ENCODE measurements around the gene CCBE1.

Gene CCBE1

DNA sequence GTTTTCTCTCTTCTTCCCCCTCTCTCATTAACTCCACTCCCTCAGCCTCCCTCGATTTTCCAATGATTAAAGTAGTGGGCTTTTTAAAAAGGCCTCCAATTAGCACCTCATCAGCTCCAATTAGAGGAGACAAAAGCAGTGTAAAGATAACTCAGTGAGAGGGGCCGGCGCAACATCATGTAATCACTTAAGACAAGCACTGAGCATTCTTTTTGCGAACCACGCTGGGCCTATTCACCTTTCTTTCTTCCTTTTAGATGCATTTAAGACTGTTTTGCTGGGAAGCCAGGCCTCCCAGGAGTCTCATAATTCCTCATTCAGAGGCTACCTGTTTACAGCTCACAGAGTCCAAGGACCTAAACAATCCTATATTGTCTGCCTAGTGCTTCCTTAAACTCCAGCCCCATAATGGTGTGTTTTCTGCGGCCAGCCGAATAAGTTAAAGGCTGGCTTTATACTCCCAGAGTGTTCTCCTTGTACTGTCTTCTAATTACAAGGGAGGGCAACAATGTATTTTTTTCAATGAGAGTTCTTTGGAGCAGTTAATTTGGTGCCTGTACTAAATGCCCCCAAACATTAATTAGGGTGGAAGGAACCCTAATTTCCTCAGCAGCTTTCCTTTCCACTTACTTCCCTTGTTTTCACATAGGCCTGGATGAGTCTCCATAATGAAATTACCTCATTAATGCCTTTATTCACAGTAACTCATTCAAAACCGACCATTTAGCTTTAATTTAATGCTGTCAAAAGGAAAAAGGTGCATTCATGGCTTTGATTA is 310.1 kb downstream of the CCBE1 start:
- Histone ChIP-seq H3K4me3 (ENCODE audit: low read length) (no peak overlapping the region), H3K4me1 (ENCODE audit: control insufficient read depth, insufficient read depth, low read length) (no peaks in the 10 kb centered on the region), H3K36me3 (ENCODE audit: control insufficient read depth, insufficient read depth, low read length) (no peaks in the 10 kb centered on the region), H3K9ac (ENCODE audit: low read length) (no peak overlapping the region), H3K27me3 (ENCODE audit: control insufficient read depth, insufficient read depth, low read length) (no peaks in the 10 kb centered on the region), H3K27ac (ENCODE audit: low read depth, low read length) (no peak overlapping the region)

DNA sequence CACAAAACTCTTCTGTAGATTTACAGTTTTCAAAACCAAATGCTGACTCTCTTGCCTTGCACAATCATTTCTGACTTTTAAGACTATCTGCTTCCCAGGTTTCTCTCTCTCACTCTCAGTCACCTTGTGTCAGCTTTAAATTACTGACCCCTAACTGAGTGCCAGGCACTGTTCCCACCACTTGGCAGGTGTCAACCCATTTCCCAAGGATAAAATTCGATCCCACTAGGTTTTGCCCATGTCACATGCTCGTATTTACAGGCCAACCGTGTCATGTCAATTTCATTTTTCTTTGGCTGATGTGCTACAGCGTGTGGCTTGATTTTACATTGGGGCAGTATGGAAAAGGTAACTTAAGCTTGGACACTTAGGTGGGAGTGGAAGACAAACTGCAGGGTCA is 312.0 kb downstream of the CCBE1 start:
- Histone ChIP-seq H3K27ac (ENCODE audit: low read depth, low read length) (no peak overlapping the region), H3K36me3 (ENCODE audit: control insufficient read depth, insufficient read depth, low read length) (no peaks in the 10 kb centered on the region), H3K4me3 (ENCODE audit: low read length) (no peak overlapping the region), H3K9ac (ENCODE audit: low read length) (no peak overlapping the region), H3K27me3 (ENCODE audit: control insufficient read depth, insufficient read depth, low read length) (no peaks in the 10 kb centered on the region), H3K4me1 (ENCODE audit: control insufficient read depth, insufficient read depth, low read length) (no peaks in the 10 kb centered on the region)

- H3K4me1 ChIP-seq (ENCODE audit: control insufficient read depth, insufficient read depth, low read length), result no peaks in the 10 kb centered on the region
- no peak overlapping the region for H3K4me3 ChIP-seq (ENCODE audit: low read length)
- no peak overlapping the region for H3K9ac ChIP-seq (ENCODE audit: low read length)
- H3K27me3 ChIP-seq (ENCODE audit: control insufficient read depth, insufficient read depth, low read length), result no peaks in the 10 kb centered on the region
- H3K36me3 ChIP-seq (ENCODE audit: control insufficient read depth, insufficient read depth, low read length), result no peaks in the 10 kb centered on the region
- no peak overlapping the region for H3K27ac ChIP-seq (ENCODE audit: low read depth, low read length)
Observed at GRCh38 chr18:59383851-59384250, 313.4 kb downstream of the CCBE1 start.

DNA sequence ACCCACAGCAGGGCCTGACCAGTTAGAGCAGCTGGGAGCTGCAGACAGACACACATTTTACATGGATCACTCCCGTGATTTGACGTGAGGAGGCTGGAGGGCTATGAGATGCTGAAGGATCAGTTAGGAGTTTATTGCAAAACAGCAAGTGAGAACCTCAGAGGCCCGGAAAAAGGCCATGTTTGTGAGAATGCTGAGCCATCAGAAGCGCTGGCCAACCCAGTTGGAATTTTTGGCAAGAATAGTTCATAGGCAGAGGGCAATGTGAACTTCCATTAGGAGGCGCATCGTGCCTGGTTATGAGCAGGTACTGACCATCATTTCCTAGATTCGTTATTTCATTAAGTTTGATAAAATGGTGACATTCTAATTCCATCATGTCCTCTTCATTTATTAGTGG is 314.8 kb downstream of the CCBE1 start:
- Histone ChIP-seq H3K27ac (ENCODE audit: low read depth, low read length) (no peak overlapping the region), H3K27me3 (ENCODE audit: control insufficient read depth, insufficient read depth, low read length) (no peaks in the 10 kb centered on the region), H3K36me3 (ENCODE audit: control insufficient read depth, insufficient read depth, low read length) (no peaks in the 10 kb centered on the region), H3K4me1 (ENCODE audit: control insufficient read depth, insufficient read depth, low read length) (no peaks in the 10 kb centered on the region), H3K4me3 (ENCODE audit: low read length) (no peak overlapping the region), H3K9ac (ENCODE audit: low read length) (no peak overlapping the region)

DNA sequence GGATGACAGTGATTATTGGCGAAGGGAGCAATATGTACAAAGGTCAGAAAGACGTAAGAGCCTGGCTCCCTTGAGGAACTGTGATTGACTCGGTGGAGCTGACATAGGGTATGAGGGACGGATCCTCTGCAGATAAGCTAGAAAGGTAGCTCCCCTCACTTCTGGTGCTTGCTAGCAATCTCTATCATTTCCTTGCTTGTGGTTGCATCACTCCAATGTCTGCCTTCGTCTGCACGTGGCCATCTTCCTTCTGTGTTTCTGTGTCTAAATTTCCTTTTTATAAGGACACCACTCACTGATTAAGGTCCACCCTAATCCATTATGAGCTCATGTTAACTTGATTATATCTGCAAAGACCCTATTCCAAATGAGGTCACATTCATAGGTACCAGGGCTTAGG is 315.3 kb downstream of the CCBE1 start:
- Histone ChIP-seq H3K9ac (ENCODE audit: low read length) (no peak overlapping the region), H3K27me3 (ENCODE audit: control insufficient read depth, insufficient read depth, low read length) (no peaks in the 10 kb centered on the region), H3K4me1 (ENCODE audit: control insufficient read depth, insufficient read depth, low read length) (no peaks in the 10 kb centered on the region), H3K36me3 (ENCODE audit: control insufficient read depth, insufficient read depth, low read length) (no peaks in the 10 kb centered on the region), H3K4me3 (ENCODE audit: low read length) (no peak overlapping the region), H3K27ac (ENCODE audit: low read depth, low read length) (no peak overlapping the region)

Data from rectal smooth muscle tissue (tissue), 1 donor.